NCI-H1048 (cell line): ENCODE results near the gene RAD51AP2.

Experiments used
- DNase-seq: peaks from one replicate; lab custom pipeline; 2025; lab: John Stamatoyannopoulos, UW

Gene RAD51AP2

DNA sequence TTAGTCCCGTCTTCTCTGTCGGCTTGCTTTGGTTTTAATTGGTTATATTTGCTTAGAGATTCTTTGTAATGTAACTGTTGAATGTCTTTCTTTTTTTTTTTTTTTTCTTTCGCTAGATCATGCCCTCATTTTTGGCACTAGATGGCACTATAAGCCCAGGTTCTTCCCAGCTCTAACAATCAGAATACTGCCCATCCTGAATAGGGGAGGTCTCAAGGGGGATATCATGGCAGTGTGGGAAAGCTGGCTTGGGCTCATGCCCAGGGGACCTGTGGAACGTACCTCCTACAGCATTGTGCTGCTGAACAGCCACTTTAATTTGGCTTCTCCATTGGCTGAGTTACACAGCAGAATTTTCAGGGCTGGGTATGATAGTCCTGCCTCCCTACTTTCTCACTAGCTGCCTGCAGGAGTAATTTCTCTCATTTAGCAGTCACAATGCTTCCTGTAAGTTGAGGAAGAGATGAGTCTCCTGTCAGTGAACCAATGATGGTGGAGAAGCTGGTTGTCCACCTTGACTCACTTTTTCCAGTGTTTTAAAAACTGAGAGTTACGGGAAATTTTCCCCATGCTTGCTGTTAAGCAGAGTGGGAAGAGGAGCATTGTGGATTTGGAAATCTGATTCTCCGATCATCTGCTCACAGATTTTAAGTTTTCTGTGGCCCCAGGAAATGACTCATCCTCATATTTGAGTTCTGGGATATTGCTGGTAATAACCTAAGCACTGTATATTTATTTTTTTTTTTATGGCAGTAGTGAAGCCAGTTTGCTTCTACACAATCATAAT lies 47.2 kb downstream of the RAD51AP2 start:
- DNase-seq, result no peak

DNA sequence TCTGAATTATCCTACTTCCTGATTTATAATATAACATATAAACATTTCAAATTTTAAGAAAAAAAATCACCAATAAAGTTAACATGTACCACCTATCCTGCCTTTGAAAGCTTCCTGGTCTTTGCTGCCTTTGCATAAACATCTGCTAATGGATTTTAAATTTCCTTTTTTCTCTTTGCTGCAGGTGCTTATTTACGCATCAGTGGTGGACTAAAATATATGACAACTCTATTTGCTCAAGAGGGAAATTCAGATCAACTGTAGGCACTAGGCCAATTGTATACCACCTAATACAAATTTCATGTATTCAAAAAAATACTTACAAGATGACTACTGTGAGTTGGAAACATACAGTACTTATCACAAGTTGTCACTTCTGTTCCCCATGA lies 57.2 kb downstream of the RAD51AP2 start:
- DNase-seq, result no peak
